ENCODE data around the gene MFSD6L. TPM values are rescaled to one million over a fixed set of nuclear protein-coding genes. Genes with fewer than 3 reads are reported as not detected.

The MFSD6L gene
- total and polyA plus RNA-seq, 10 of the 15 experiments (the other 5 are each of a cell fraction or from before 2014, with no cell fraction given) = 0.39 to 3.1 (median 1.1) TPM

DNA sequence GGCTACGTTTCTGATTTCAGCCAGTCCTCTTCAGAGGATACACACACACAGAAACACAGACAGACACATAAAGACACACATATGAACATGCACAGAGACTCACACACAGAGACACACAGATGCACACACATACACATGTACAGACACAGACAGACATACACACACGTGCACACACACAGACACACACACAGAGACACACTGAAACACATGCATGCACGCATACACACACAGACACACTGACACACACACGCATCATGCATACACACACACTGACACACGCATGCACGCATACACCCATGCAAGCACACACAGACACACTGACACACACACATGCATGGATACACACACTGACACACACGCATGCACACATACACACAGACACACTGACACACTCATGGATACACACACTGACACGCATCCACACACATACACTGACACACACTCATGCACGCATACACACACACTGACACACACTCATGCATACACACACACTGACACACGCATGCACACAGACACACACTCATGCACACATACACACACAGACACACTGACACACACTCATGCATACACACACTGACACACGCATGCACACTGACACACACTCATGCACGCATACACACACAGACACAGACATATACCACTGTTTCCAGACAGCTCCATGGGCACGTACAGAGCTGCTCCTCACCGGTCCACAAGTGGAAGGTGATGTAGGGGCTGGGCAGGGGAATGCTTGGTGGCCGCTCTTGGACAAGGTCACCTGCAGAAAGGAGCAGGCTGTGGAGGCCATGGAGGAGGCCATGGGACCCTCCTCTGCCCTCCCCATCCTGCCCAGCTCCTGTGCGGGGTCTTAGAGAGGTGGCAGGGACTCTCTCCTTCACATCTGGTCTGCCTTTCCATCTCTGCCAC is 30.1 kb upstream of the MFSD6L start (continued):
- TF ChIP-seq NFYB (IDR thresholded peaks at IDR 0.05; ENCODE audit: insufficient read depth, low read depth, low read length) (no peak), NR2C1 (IDR thresholded peaks at IDR 0.05) (no peak), DPF2 (IDR thresholded peaks at IDR 0.05) (no peak)

DNA sequence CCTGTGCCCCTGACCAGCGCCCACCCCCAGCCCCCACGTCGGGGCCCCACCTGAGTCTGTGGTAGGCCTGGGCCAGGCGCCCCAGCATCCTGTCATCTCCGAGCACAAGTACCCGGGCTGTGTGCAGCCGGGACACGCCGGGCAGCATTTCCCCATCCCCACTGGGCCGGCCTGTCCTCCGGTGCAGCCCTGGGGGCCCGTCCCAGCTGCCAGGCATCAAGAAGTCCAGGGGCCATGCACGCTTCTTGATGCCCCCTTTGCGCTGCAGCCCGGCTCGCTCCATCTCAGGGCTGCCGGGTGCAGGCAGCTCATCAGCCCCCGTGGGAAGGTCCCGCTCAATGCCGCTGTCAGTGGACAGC is 29.3 kb upstream of the MFSD6L start:
- Histone ChIP-seq H3K4me2 (ENCODE audit: control insufficient read depth, insufficient read depth) (no peak overlapping the region), H2AFZ (ENCODE audit: control insufficient read depth, low read depth, low read length) (no peak overlapping the region), H3K36me3 (ENCODE audit: control insufficient read depth in 2 of 2, insufficient read depth in 2 of 2, low read length in 1 of 2) (peaks cover 28 to 64% of the 10 kb centered on the region in 2 experiments), H4K20me1 (ENCODE audit: control insufficient read depth, insufficient read depth) (no peaks in the 10 kb centered on the region), H3K4me1 (ENCODE audit: control insufficient read depth, insufficient read depth, low read length) (no peaks in the 10 kb centered on the region), H3K79me2 (ENCODE audit: control insufficient read depth, insufficient read depth, low read length) (no peaks in the 10 kb centered on the region), H3K4me3 (no peak overlapping the region), H3K9me3 (replicated peaks; ENCODE audit: control insufficient read depth, insufficient read depth, low read length) (no peaks in the 10 kb centered on the region; the same call in 1 of the 3 replicates), H3K27me3 (replicated peaks in 1 of 2; ENCODE audit: control insufficient read depth in 2 of 2, insufficient read depth in 2 of 2, low read length in 1 of 2) (no peaks in the 10 kb centered on the region), H3K27ac (ENCODE audit: control insufficient read depth, insufficient read depth) (no peak overlapping the region), H3K9ac (ENCODE audit: control insufficient read depth, insufficient read depth, low read length) (no peak overlapping the region)
- in situ Hi-C loops (cut with MboI) = no loop called here
- ChIA-PET CTCF (no interaction called here), RAD21 (ENCODE audit: unreplicated experiment) (no interaction called here), SMC1A (ENCODE audit: uncharacterized antibody, unreplicated experiment) (no interaction called here), POLR2A (no interaction called here)
- WGBS (ENCODE audit: insufficient coverage, insufficient replicate concordance, low lambda C conversion rate, missing lambda C conversion rate) = 89% methylated on average over 18 of the region's 20 CpGs
- intact Hi-C loops (cut with micrococcal nuclease; ENCODE audit: unreplicated experiment) = no loop called here
- no peak for FAIRE-seq
- BruUV-seq (replicated peaks) = no TSS peak
- no peak for DNase-seq (ENCODE audit: low read depth, low spot score)
- TF ChIP-seq EGR1 (IDR thresholded peaks at IDR 0.05; ENCODE audit: borderline replicate concordance in 1 of 2, low read depth in 2 of 2, low read length in 2 of 2) = 0 out of 3 replicates have a peak, but pooled peaks of 1 of the 2 experiments have one; percentile 1
- TF ChIP-seq SRF (IDR thresholded peaks at IDR 0.05; ENCODE audit: low read depth in 2 of 2, low read length in 2 of 2) = no peak
- no peak for ATAC-seq
